GM23338 (cell line): ENCODE data around the gene CES3. TPM values are rescaled to one million over a fixed set of nuclear protein-coding genes. Genes with fewer than 3 reads are reported as not detected.

Experiments used
- ATAC-seq: fragments of 200-7000 bp; cut with Tn5 transposase; 3 replicates; pipeline ENCODE4 v1.9.1; 2020
- DNase-seq: peaks from one replicate; pipeline ENCODE4 v3.0.0-alpha.2; 2015; ENCODE audit warnings: low spot score
- H2AFZ ChIP-seq: fragments of 200-600 bp; sonication (generic); 2 replicates; pipeline ENCODE4 v1.8.0; 2016; ENCODE audit warnings: antibody characterized with exemption, mild to moderate bottlenecking, moderate library complexity
- H3F3A ChIP-seq: fragments of 200-600 bp; sonication (generic); replicated peaks from 2 replicates; pipeline ENCODE4 v1.8.0; 2017; ENCODE audit warnings: antibody characterized with exemption, mixed run types, low read depth
- H3K27ac ChIP-seq: fragments of 200-600 bp; sonication (generic); 2 replicates; pipeline ENCODE4 v1.6.1; 2016; ENCODE audit warnings: low read depth
- H3K27me3 ChIP-seq: fragments of 200-600 bp; sonication (generic); 2 replicates; pipeline ENCODE4 v1.8.0; 2016; ENCODE audit warnings: mild to moderate bottlenecking, mixed run types, moderate library complexity; ENCODE audit not compliant: insufficient read depth
- H3K36me3 ChIP-seq: fragments of 200-600 bp; sonication (generic); 2 replicates; pipeline ENCODE4 v1.8.0; 2016; ENCODE audit warnings: mild to moderate bottlenecking; ENCODE audit not compliant: insufficient read depth
- H3K4me1 ChIP-seq: fragments of 200-600 bp; sonication (generic); 2 replicates; pipeline ENCODE4 v1.8.0; 2016; ENCODE audit warnings: mild to moderate bottlenecking, moderate library complexity; ENCODE audit not compliant: insufficient read depth
- H3K4me2 ChIP-seq: fragments of 200-600 bp; sonication (generic); 2 replicates; pipeline ENCODE4 v1.7.1; 2017; ENCODE audit warnings: mixed run types
- H3K4me3 ChIP-seq: fragments of 200-600 bp; sonication (generic); 2 replicates; pipeline ENCODE4 v1.6.1; 2016; ENCODE audit warnings: mixed run types
- H3K79me2 ChIP-seq: fragments of 200-600 bp; sonication (generic); replicated peaks from 2 replicates; pipeline ENCODE4 v1.8.0; 2017; ENCODE audit warnings: mild to moderate bottlenecking; ENCODE audit not compliant: insufficient read depth
- H3K9me2 ChIP-seq: fragments of 200-600 bp; sonication (generic); 2 replicates; pipeline ENCODE4 v1.8.0; 2017; ENCODE audit not compliant: insufficient read depth
- H4K20me1 ChIP-seq: fragments of 200-600 bp; sonication (generic); replicated peaks from 2 replicates; pipeline ENCODE4 v1.8.0; 2017; ENCODE audit warnings: mild to moderate bottlenecking; ENCODE audit not compliant: insufficient read depth
- H3K27ac Mint-ChIP-seq: 2 replicates; pipeline ENCODE4 v1.8.0; 2020; ENCODE audit warnings: inconsistent platforms, mild to moderate bottlenecking, moderate library complexity, mixed read lengths
- H3K27me3 Mint-ChIP-seq: 3 replicates; pipeline ENCODE4 v1.8.0; 2022; ENCODE audit warnings: low read depth, mild to moderate bottlenecking, moderate library complexity, mixed read lengths, inconsistent platforms; ENCODE audit not compliant: insufficient read depth, poor library complexity
- H3K36me3 Mint-ChIP-seq: 3 replicates; pipeline ENCODE4 v1.8.0; 2021; ENCODE audit warnings: low read depth, mild to moderate bottlenecking, inconsistent platforms, moderate library complexity, mixed read lengths
- H3K4me1 Mint-ChIP-seq: 3 replicates; pipeline ENCODE4 v1.8.0; 2020; ENCODE audit warnings: mild to moderate bottlenecking, inconsistent platforms, mixed read lengths
- H3K4me3 Mint-ChIP-seq: 3 replicates; pipeline ENCODE4 v1.8.0; 2021; ENCODE audit warnings: moderate library complexity, mild to moderate bottlenecking, inconsistent platforms, mixed read lengths
- H3K9me3 Mint-ChIP-seq: 3 replicates; pipeline ENCODE4 v1.8.0; 2020; ENCODE audit warnings: moderate library complexity, mild to moderate bottlenecking, inconsistent platforms, mixed read lengths
- EZH2phosphoT487 ChIP-seq: fragments of 200-600 bp; sonication (generic); IDR thresholded peaks from one replicate; pipeline ENCODE4 v1.8.1; 2018; ENCODE audit warnings: antibody characterized with exemption; ENCODE audit not compliant: unreplicated experiment
- NANOG ChIP-seq: IDR thresholded peaks from 2 replicates; pipeline ENCODE4 v1.6.1; 2016; ENCODE audit warnings: antibody characterized with exemption, borderline replicate concordance
- POLR2AphosphoS5 ChIP-seq: IDR thresholded peaks from 2 replicates; pipeline ENCODE4 v1.6.1; 2016; ENCODE audit warnings: antibody characterized with exemption, low read depth
- STAT1 ChIP-seq: IDR thresholded peaks from one replicate; pipeline ENCODE4 v1.6.1; 2016; ENCODE audit warnings: antibody characterized with exemption; ENCODE audit not compliant: unreplicated experiment
- ZNF114 ChIP-seq: fragments of 250-450 bp; sonication (Bioruptor Pico); IDR thresholded peaks from 2 replicates; pipeline ENCODE4 v1.5.0; 2020; ENCODE audit warnings: mild to moderate bottlenecking, moderate library complexity
- polyA plus RNA-seq: library from polyadenylated mRNA; unstranded; fragments of >200 nt; fragmentation: Nextera tagmentation; extraction: Ambion mirVana; gene quantifications from 2 replicates; pipeline ENCODE4 v1.2.1, GENCODE V29; 2016
- total RNA-seq: library from RNA; depleted of rRNA; stranded (reverse); fragments of >200 nt; shearing (Covaris generic); gene quantifications from 2 replicates; pipeline ENCODE4 v1.2.3, GENCODE V29; 2014
- TF ChIP-seq, protein P1 (sequence below), 2 experiments: fragments of 200-600 bp in 1 of 2; sonication (generic) in 1 of 2; conservative IDR thresholded peaks; 2 replicates each; pipeline versions ENCODE4 v1.5.1 to v1.6.1; 2016 to 2017; ENCODE audit warnings: antibody characterized with exemption in 2 of 2, low read depth in 2 of 2, mild to moderate bottlenecking in 2 of 2, moderate library complexity in 1 of 2
- TF ChIP-seq, protein P2 (sequence below): IDR thresholded peaks from 2 replicates; pipeline ENCODE4 v1.6.1; 2016; ENCODE audit warnings: antibody characterized with exemption
- TF ChIP-seq, protein P3 (sequence below): fragments of 250-450 bp; sonication (Bioruptor Pico); IDR thresholded peaks from 2 replicates; pipeline ENCODE4 v1.5.0; 2020; ENCODE audit warnings: mild to moderate bottlenecking, moderate library complexity

Gene CES3
- total and polyA plus RNA-seq, 2 experiments from 2014 or later: 0.55 to 1.0 TPM

DNA sequence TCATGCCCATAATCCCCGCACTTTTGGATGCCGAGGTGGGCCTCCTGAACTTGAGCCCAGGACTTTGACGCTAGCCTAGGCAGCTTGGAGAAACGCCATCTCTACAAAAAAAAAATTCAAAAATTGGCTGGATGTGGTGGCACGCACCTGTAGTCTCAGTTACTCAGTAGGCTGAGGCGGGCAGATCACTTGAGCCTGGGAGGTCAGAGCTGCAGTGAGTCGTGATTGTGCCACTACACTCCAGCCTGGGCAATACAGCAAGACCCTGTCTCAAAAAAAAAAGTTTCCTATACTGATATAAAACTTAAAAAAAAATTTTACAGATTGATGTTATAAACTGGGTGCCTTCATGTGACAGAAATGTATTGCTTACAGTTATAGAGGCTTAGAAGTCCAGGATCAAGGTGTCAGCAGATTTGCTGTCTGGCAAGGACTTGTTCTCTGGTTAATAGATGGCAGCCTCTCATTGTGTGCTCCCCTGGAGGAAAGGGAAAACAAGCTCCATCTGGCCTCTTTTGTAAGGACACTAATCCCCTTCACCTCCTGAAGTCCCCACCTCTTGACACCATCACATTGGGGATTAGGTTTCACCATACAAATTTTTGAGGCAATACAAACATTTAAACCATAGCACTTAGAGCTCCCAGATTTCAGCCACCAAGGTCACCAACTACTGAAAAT is 8.5 kb upstream of the CES3 start:
- H3K4me1 Mint-ChIP-seq: peaks cover 3% of the 10 kb centered on the region; the same call in 2 of the 3 replicates
- Histone ChIP-seq H3K9me2 (no peaks in the 10 kb centered on the region), H3K4me2 (no peak overlapping the region), H2AFZ (no peak overlapping the region), H3K4me1 (0 out of 2 replicates have a peak, but pooled peaks cover under 1% of the 10 kb centered on the region), H3K27me3 (peaks cover 47% of the 10 kb centered on the region), H3K79me2 (no peaks in the 10 kb centered on the region), H3K4me3 (no peak overlapping the region), H3K27ac (no peak overlapping the region), H4K20me1 (no peaks in the 10 kb centered on the region), H3F3A (no peaks in the 10 kb centered on the region), H3K36me3 (no peaks in the 10 kb centered on the region)
- peaks cover 10% of the 10 kb centered on the region; the same call in 2 of the 3 replicates for H3K9me3 Mint-ChIP-seq
- H3K27me3 Mint-ChIP-seq: peaks cover 38% of the 10 kb centered on the region
- no peak for ATAC-seq
- H3K36me3 Mint-ChIP-seq: 0 out of 3 replicates have a peak, but pooled peaks cover 4% of the 10 kb centered on the region
- H3K27ac Mint-ChIP-seq: no peak overlapping the region
- TF ChIP-seq, protein P1, sequence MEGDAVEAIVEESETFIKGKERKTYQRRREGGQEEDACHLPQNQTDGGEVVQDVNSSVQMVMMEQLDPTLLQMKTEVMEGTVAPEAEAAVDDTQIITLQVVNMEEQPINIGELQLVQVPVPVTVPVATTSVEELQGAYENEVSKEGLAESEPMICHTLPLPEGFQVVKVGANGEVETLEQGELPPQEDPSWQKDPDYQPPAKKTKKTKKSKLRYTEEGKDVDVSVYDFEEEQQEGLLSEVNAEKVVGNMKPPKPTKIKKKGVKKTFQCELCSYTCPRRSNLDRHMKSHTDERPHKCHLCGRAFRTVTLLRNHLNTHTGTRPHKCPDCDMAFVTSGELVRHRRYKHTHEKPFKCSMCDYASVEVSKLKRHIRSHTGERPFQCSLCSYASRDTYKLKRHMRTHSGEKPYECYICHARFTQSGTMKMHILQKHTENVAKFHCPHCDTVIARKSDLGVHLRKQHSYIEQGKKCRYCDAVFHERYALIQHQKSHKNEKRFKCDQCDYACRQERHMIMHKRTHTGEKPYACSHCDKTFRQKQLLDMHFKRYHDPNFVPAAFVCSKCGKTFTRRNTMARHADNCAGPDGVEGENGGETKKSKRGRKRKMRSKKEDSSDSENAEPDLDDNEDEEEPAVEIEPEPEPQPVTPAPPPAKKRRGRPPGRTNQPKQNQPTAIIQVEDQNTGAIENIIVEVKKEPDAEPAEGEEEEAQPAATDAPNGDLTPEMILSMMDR (conservative IDR thresholded peaks at IDR 0.05; ENCODE audit: low read depth in 2 of 2): no peak
- no peak for TF ChIP-seq STAT1
- DNase-seq: no peak
- H3K4me3 Mint-ChIP-seq: no peak overlapping the region

DNA sequence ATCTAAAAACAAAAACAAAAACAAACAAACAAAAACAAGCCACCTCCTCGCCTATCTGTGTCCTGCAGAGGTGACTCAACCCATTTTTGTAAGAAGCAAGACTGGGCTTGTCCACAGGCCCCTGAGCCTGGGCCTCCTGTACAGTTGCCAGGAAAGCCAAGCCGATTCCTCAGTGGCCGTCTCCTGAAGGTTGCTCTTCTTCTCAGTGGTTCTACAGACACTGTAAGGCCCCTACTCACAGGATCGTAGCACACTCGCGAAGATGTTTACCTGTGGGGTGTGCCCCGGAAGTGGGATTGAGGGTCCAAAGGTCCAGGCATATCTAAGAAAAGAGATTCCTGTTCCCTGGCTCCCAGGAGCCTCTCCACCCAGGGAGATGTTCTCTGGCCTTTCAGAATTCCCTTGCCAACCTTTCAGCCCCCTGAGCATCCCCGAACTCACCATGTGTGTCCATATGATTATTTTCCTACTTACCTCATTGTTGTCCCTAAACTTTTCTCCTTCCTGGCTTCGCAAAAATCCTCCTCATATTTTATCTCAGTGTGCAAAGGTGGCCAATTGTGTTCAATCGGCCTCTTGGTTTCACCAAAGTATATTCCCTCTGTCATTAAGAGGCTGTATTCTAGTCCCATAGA is 7.5 kb upstream of the CES3 start:
- Histone ChIP-seq H3K4me3 (no peak overlapping the region), H3K9me2 (no peaks in the 10 kb centered on the region), H3K27ac (no peak overlapping the region), H3K79me2 (no peaks in the 10 kb centered on the region), H3K4me2 (no peak overlapping the region), H3K36me3 (no peaks in the 10 kb centered on the region), H3K27me3 (peaks cover 37% of the 10 kb centered on the region), H4K20me1 (no peaks in the 10 kb centered on the region), H3K4me1 (no peaks in the 10 kb centered on the region), H2AFZ (peak overlapping the region; percentile 18; the same call in 1 of the 2 replicates), H3F3A (no peaks in the 10 kb centered on the region)
- no peak for DNase-seq
- peaks cover 3% of the 10 kb centered on the region; the same call in 1 of the 3 replicates for H3K4me1 Mint-ChIP-seq
- 0 out of 3 replicates have a peak, but pooled peaks cover 4% of the 10 kb centered on the region for H3K36me3 Mint-ChIP-seq
- H3K4me3 Mint-ChIP-seq: no peak overlapping the region
- no peak overlapping the region for H3K27ac Mint-ChIP-seq
- H3K27me3 Mint-ChIP-seq: peaks cover 30% of the 10 kb centered on the region
- no peak for ATAC-seq
- H3K9me3 Mint-ChIP-seq: peaks cover 10% of the 10 kb centered on the region; the same call in 2 of the 3 replicates
- TF ChIP-seq, protein P2, sequence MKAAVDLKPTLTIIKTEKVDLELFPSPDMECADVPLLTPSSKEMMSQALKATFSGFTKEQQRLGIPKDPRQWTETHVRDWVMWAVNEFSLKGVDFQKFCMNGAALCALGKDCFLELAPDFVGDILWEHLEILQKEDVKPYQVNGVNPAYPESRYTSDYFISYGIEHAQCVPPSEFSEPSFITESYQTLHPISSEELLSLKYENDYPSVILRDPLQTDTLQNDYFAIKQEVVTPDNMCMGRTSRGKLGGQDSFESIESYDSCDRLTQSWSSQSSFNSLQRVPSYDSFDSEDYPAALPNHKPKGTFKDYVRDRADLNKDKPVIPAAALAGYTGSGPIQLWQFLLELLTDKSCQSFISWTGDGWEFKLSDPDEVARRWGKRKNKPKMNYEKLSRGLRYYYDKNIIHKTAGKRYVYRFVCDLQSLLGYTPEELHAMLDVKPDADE: no peak
- TF ChIP-seq POLR2AphosphoS5 (no peak), STAT1 (no peak), NANOG (no peak), ZNF114 (no peak), EZH2phosphoT487 (no peak)
- TF ChIP-seq, protein P3, sequence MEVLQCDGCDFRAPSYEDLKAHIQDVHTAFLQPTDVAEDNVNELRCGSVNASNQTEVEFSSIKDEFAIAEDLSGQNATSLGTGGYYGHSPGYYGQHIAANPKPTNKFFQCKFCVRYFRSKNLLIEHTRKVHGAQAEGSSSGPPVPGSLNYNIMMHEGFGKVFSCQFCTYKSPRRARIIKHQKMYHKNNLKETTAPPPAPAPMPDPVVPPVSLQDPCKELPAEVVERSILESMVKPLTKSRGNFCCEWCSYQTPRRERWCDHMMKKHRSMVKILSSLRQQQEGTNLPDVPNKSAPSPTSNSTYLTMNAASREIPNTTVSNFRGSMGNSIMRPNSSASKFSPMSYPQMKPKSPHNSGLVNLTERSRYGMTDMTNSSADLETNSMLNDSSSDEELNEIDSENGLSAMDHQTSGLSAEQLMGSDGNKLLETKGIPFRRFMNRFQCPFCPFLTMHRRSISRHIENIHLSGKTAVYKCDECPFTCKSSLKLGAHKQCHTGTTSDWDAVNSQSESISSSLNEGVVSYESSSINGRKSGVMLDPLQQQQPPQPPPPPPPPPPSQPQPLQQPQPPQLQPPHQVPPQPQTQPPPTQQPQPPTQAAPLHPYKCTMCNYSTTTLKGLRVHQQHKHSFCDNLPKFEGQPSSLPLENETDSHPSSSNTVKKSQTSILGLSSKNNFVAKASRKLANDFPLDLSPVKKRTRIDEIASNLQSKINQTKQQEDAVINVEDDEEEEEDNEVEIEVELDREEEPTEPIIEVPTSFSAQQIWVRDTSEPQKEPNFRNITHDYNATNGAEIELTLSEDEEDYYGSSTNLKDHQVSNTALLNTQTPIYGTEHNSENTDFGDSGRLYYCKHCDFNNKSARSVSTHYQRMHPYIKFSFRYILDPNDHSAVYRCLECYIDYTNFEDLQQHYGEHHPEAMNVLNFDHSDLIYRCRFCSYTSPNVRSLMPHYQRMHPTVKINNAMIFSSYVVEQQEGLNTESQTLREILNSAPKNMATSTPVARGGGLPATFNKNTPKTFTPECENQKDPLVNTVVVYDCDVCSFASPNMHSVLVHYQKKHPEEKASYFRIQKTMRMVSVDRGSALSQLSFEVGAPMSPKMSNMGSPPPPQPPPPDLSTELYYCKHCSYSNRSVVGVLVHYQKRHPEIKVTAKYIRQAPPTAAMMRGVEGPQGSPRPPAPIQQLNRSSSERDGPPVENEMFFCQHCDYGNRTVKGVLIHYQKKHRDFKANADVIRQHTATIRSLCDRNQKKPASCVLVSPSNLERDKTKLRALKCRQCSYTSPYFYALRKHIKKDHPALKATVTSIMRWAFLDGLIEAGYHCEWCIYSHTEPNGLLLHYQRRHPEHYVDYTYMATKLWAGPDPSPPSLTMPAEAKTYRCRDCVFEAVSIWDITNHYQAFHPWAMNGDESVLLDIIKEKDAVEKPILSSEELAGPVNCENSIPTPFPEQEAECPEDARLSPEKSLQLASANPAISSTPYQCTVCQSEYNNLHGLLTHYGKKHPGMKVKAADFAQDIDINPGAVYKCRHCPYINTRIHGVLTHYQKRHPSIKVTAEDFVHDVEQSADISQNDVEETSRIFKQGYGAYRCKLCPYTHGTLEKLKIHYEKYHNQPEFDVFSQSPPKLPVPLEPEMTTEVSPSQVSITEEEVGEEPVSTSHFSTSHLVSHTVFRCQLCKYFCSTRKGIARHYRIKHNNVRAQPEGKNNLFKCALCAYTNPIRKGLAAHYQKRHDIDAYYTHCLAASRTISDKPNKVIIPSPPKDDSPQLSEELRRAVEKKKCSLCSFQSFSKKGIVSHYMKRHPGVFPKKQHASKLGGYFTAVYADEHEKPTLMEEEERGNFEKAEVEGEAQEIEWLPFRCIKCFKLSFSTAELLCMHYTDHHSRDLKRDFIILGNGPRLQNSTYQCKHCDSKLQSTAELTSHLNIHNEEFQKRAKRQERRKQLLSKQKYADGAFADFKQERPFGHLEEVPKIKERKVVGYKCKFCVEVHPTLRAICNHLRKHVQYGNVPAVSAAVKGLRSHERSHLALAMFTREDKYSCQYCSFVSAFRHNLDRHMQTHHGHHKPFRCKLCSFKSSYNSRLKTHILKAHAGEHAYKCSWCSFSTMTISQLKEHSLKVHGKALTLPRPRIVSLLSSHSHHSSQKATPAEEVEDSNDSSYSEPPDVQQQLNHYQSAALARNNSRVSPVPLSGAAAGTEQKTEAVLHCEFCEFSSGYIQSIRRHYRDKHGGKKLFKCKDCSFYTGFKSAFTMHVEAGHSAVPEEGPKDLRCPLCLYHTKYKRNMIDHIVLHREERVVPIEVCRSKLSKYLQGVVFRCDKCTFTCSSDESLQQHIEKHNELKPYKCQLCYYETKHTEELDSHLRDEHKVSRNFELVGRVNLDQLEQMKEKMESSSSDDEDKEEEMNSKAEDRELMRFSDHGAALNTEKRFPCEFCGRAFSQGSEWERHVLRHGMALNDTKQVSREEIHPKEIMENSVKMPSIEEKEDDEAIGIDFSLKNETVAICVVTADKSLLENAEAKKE (CRISPR knock-in tag): no peak
